ENCODE results near the gene ZCCHC3.

DNA sequence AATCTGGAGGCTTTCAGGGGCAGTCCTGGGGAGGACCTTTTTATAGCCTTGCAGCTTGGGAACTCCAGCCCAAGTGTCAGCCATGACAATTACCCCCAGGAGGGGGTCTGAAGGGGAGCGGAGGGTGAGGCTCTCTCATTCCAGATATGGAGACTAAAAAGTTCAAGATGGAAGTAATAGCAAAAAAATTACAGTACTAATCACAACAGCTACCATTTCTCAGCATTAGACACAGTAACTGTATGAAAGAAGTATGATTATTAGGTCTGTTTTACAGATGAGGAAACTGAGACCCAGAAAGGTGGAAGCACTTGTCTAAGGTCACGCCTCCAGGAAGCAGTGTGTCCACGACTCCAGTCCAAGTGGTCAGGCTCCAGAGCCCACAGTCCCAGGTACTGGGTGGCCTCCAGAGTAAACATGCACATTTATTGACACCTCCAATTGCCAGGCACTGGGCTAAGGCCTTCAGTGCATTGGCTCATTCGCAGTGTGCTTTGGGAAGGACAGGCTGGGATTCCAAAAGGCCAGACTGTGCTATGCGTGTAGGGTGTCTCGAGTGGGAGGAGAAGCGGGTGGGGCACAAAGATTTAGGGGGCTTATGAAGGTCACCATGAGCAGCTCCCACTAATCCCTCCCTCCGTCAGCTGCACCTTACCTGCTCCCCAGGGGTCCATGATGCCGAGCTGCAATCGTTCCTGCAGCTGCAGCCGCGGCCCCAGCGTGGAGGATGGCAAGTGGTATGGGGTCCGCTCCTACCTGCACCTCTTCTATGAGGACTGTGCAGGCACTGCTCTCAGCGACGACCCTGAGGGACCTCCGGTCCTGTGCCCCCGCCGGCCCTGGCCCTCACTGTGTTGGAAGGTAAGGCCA, 51.8 kb downstream of the ZCCHC3 start:
- TF ChIP-seq POLR2AphosphoS5 (IDR thresholded peaks at IDR 0.05; ENCODE audit: low read depth, low read length) = no peak
- no peak for TF ChIP-seq TAF1 (IDR thresholded peaks at IDR 0.05; ENCODE audit: low read depth, low read length)
- TF ChIP-seq POLR2A (IDR thresholded peaks at IDR 0.05; ENCODE audit: low read depth, low read length) = no peak
- no peak for TF ChIP-seq POU2F2 (IDR thresholded peaks at IDR 0.05; ENCODE audit: low read depth, low read length)
- TF ChIP-seq SPI1 (IDR thresholded peaks at IDR 0.05; ENCODE audit: low read depth, low read length) = no peak

Measured in GM12891 (cell line).